Colonic mucosa (tissue), 4 donors: ENCODE measurements around the gene COPS3. TPM values are rescaled to one million over a fixed set of nuclear protein-coding genes. Genes with fewer than 3 reads are reported as not detected.

ENCODE experiments used
- DNase-seq: peaks from one replicate; pipeline ENCODE4 v3.0.0-alpha.2; 2020
- H3K27ac ChIP-seq: fragments of 200-600 bp; one replicate; pipeline ENCODE4 v1.8.0; 2021
- H3K27me3 ChIP-seq: fragments of 200-600 bp; one replicate; pipeline ENCODE4 v1.8.0; 2021
- H3K36me3 ChIP-seq: fragments of 200-600 bp; one replicate; pipeline ENCODE4 v1.8.0; 2021
- H3K4me1 ChIP-seq: fragments of 200-600 bp; one replicate; pipeline ENCODE4 v1.8.0; 2021; ENCODE audit warnings: mild to moderate bottlenecking
- H3K4me3 ChIP-seq: fragments of 200-600 bp; one replicate; pipeline ENCODE4 v1.8.0; 2021
- H3K9ac ChIP-seq, 2 donors: one replicate each; pipeline ENCODE4 v1.7.0; 2013; ENCODE audit warnings: control low read depth in 2 of 2, low read depth in 2 of 2, low read length in 2 of 2
- H3K9me3 ChIP-seq: fragments of 200-600 bp; one replicate; pipeline ENCODE4 v1.8.0; 2021
- CTCF ChIP-seq: fragments of 200-600 bp; IDR thresholded peaks from one replicate; pipeline ENCODE4 v1.8.0; 2022; ENCODE audit warnings: antibody characterized with exemption, mild to moderate bottlenecking
- intact Hi-C: fragments of 100-400 bp; cut with DNase I; formaldehyde crosslinking; loops from one replicate; pipeline ENCODE4 v1.14.1; 2022
- total RNA-seq, 2 donors: library from RNA; stranded (reverse); fragmentation: NEBNext Ultra II Directional in 1 of 2; extraction: Animal tissue kit (Norgen Biotek cat#: 25700) in 1 of 2; gene quantifications; one replicate each; pipeline ENCODE4 v1.2.1, GENCODE V29; 2021
- donor health status: healthy.
- donor health status: DM: no; HTN: no; CAD: no.
- donor health status: DM: no; HTN: no; CAD: no.

The COPS3 gene
- total RNA-seq, 2 donors from 2014 or later: 43.9 to 60.4 TPM

- Histone ChIP-seq H3K4me1 (no peaks in the 10 kb centered on the region), H3K9me3 (no peaks in the 10 kb centered on the region), H3K27ac (no peak overlapping the region), H3K36me3 (no peaks in the 10 kb centered on the region), H3K4me3 (no peak overlapping the region), H3K9ac (no peak overlapping the region), H3K27me3 (no peaks in the 10 kb centered on the region)
- no peak for DNase-seq
- TF ChIP-seq CTCF: no peak
- intact Hi-C loops: no loop called here
Observed at GRCh38 chr17:17201271-17201670, 79.8 kb downstream of the COPS3 start.

- intact Hi-C loops: no loop called here
- DNase-seq: no peak
- H3K27ac ChIP-seq: no peak overlapping the region
- no peaks in the 10 kb centered on the region for H3K9me3 ChIP-seq
- H3K27me3 ChIP-seq: no peaks in the 10 kb centered on the region
- no peak overlapping the region for H3K4me3 ChIP-seq
- TF ChIP-seq CTCF: no peak
- no peak overlapping the region for H3K9ac ChIP-seq
- H3K4me1 ChIP-seq: no peaks in the 10 kb centered on the region
- H3K36me3 ChIP-seq: no peaks in the 10 kb centered on the region
Observed at GRCh38 chr17:17200831-17201230, 80.2 kb downstream of the COPS3 start.

- intact Hi-C loops: no loop called here
- H3K27me3 ChIP-seq: no peaks in the 10 kb centered on the region
Observed at GRCh38 chr17:17200311-17200710, 80.7 kb downstream of the COPS3 start.

GRCh38 chr17:17198281-17198680 is 82.8 kb downstream of the COPS3 start:
- no peak for TF ChIP-seq CTCF
- Histone ChIP-seq H3K9ac (no peak overlapping the region), H3K4me1 (no peaks in the 10 kb centered on the region), H3K9me3 (no peaks in the 10 kb centered on the region), H3K36me3 (no peaks in the 10 kb centered on the region), H3K27me3 (no peaks in the 10 kb centered on the region), H3K27ac (no peak overlapping the region), H3K4me3 (no peak overlapping the region)
- intact Hi-C loops: no loop called here
- no peak for DNase-seq

More at GRCh38 chr17:17200311-17200710, 80.7 kb downstream of the COPS3 start:
- Histone ChIP-seq H3K9ac (no peak overlapping the region), H3K9me3 (no peaks in the 10 kb centered on the region), H3K36me3 (no peaks in the 10 kb centered on the region), H3K4me3 (no peak overlapping the region), H3K27ac (no peak overlapping the region), H3K4me1 (no peaks in the 10 kb centered on the region)
- no peak for TF ChIP-seq CTCF
- no peak for DNase-seq

GRCh38 chr17:17196776-17197175 is 84.3 kb downstream of the COPS3 start:
- Histone ChIP-seq H3K36me3 (no peaks in the 10 kb centered on the region), H3K4me3 (no peak overlapping the region), H3K27ac (no peak overlapping the region), H3K27me3 (no peaks in the 10 kb centered on the region), H3K9me3 (no peaks in the 10 kb centered on the region), H3K4me1 (no peaks in the 10 kb centered on the region), H3K9ac (no peak overlapping the region)
- no peak for DNase-seq
- no peak for TF ChIP-seq CTCF
- intact Hi-C loops: no loop called here

Other genes starting within 250 kb of the COPS3 start
- gene MPRIP, start 238.8 kb downstream of the COPS3 start, total RNA-seq: 100 to 1,000 TPM; 146 to 211 TPM
- gene PLD6, start 74.9 kb downstream of the COPS3 start, total RNA-seq: 1 to 10 TPM; 1.3 to 1.4 TPM
- gene FLCN, start 44.1 kb downstream of the COPS3 start, total RNA-seq: 10 to 100 TPM; 34.2 to 36.7 TPM
- gene NT5M, start 22.1 kb upstream of the COPS3 start, total RNA-seq: 1 to 10 TPM; 1.2 to 1.3 TPM
- gene MED9, start 195.8 kb upstream of the COPS3 start, total RNA-seq: 10 to 100 TPM; 15.3 to 23.8 TPM
- gene RASD1, start 215.1 kb upstream of the COPS3 start, total RNA-seq: 10 to 100 TPM; 21.6 to 24.9 TPM